GM21717 (cell line): ENCODE data around the gene CDK11A.
"Not testable (repeated sequence)": the region's sequence is repeated elsewhere in the genome, so short reads cannot be mapped to it uniquely, and the experiment has no call there.

Experiments used
- ATAC-seq: cut with Tn5 transposase; IDR thresholded peaks from one replicate; pipeline ENCODE4 v1.9.1; 2021; ENCODE audit warnings: mild to moderate bottlenecking, moderate library complexity; ENCODE audit not compliant: unreplicated experiment

CDK11A gene

GRCh38 chr1:1727131-1727651 lies 3.0 kb upstream of the CDK11A start:
- not testable (repeated sequence) for ATAC-seq

GRCh38 chr1:1726088-1726487 lies 1.9 kb upstream of the CDK11A start:
- ATAC-seq: not testable (repeated sequence)

- no peak for ATAC-seq
These were observed 3.0 kb downstream of the CDK11A start for GRCh38 chr1:1721201-1721600.

- ATAC-seq: not testable (repeated sequence)
These were observed 8.9 kb downstream of the CDK11A start for GRCh38 chr1:1715109-1715883.

- ATAC-seq: not testable (repeated sequence)
These were observed 16.3 kb downstream of the CDK11A start for GRCh38 chr1:1707897-1708296.

GRCh38 chr1:1707241-1707640 lies 16.9 kb downstream of the CDK11A start:
- ATAC-seq: not testable (repeated sequence)

GRCh38 chr1:1705623-1706022 lies 18.5 kb downstream of the CDK11A start:
- ATAC-seq: not testable (repeated sequence)

- not testable (repeated sequence) for ATAC-seq
These were observed 19.7 kb downstream of the CDK11A start for GRCh38 chr1:1704284-1704957.

- no peak for ATAC-seq
These were observed 20.4 kb downstream of the CDK11A start for GRCh38 chr1:1703796-1704195.

- ATAC-seq: not testable (repeated sequence)
These were observed 21.7 kb downstream of the CDK11A start for GRCh38 chr1:1702506-1702905.

- not testable (repeated sequence) for ATAC-seq
These were observed 23.6 kb downstream of the CDK11A start for GRCh38 chr1:1700557-1700956.

- ATAC-seq: not testable (repeated sequence)
These were observed 24.1 kb downstream of the CDK11A start for GRCh38 chr1:1700067-1700466.

- not testable (repeated sequence) for ATAC-seq
These were observed 25.1 kb downstream of the CDK11A start for GRCh38 chr1:1699061-1699460.

GRCh38 chr1:1697358-1698183 lies 26.6 kb downstream of the CDK11A start:
- ATAC-seq: not testable (repeated sequence)

GRCh38 chr1:1696431-1697357 lies 27.5 kb downstream of the CDK11A start:
- ATAC-seq: not testable (repeated sequence)

- ATAC-seq: peak; percentile 73
These were observed 31.2 kb downstream of the CDK11A start, which contains the start of gene SLC35E2B for GRCh38 chr1:1692714-1693647. SLC35E2B (minus strand) TSS chr1:1692795; CDS start chr1:1676699, 16,096 bp downstream.

GRCh38 chr1:1692324-1692713 lies 31.8 kb downstream of the CDK11A start:
- ATAC-seq: peak; percentile 28

GRCh38 chr1:1691443-1691842 lies 32.7 kb downstream of the CDK11A start:
- ATAC-seq: not testable (repeated sequence)

GRCh38 chr1:1689526-1689925 lies 34.6 kb downstream of the CDK11A start:
- not testable (repeated sequence) for ATAC-seq
